Stimulated activated CD4-positive, alpha-beta T cell treated with anti-CD3 and anti-CD28 coated beads, Interleukin-12 subunit alpha, Interleukin-12 subunit beta, amount 100 ng/mL, for 4 hours (primary cell): ENCODE results near the gene CCSER1.
"Not testable (repeated sequence)": the region's sequence is repeated elsewhere in the genome, so short reads cannot be mapped to it uniquely, and the experiment has no call there.

ENCODE experiments used
- DNase-seq: peaks from one replicate; pipeline ENCODE4 v3.0.0-alpha.2; 2020

CCSER1 gene

GRCh38 chr4:91089178-91089577, 962.0 kb downstream of the CCSER1 start:
- DNase-seq = no peak

GRCh38 chr4:91092398-91092980, 965.3 kb downstream of the CCSER1 start:
- no peak for DNase-seq

GRCh38 chr4:91094220-91094619, 967.0 kb downstream of the CCSER1 start:
- not testable (repeated sequence) for DNase-seq

DNA sequence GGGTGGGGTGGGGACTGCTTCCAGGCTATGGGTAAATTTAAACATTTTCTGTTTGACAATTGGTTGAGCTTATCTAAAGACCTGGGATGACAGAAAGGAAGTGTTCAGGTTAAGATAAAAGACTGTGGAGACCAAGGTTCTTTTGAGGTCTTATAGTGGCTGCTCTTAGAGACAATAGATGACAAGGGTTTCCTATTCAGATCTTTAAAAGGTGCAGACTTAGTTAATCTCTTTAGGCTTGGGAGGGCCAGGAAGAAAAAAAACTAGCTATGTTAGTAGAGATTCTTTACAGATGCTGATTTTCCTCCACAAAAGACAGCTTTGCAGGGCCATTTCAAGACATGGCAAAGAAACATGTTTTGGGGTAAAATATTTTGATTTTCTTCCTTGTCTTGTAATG, 972.5 kb downstream of the CCSER1 start:
- no peak for DNase-seq

DNA sequence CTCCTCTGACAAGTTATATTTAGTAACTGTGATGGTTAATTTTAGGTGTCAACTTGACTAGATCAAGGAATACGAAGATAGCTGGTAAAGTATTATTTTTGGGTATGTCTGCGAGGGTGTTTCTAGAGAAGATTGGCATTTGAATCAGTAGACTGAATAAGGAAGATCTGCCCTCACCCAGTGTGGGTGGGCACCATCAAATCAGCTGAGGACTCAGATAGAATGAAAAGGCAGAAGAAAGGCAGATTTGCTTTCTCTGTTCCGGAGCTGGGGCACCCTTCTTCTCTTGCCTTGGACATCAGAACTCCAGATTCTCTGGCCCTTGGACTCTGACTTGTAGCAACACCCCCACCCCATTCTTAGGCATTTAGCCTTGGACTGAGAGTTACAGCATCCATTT, 981.6 kb downstream of the CCSER1 start:
- DNase-seq = no peak

DNA sequence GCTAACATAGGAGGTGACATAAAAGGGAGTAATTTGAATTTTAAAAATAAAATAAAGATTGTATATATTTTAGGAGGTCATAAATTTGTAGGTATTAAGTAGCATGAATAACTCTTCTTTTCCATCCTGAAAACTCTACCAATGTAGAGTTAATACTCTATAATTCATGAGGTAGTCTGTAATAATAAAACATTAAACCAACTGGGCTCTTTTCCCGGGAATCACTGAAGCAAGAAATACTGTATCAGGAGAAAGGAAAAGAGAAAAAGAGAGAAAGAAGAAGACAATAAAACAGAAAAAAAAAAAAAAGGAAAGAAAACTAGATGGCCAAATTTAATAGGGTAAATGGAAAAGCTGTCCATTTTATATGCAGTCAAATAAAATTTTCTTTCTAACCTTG, 984.4 kb downstream of the CCSER1 start:
- DNase-seq = no peak

DNA sequence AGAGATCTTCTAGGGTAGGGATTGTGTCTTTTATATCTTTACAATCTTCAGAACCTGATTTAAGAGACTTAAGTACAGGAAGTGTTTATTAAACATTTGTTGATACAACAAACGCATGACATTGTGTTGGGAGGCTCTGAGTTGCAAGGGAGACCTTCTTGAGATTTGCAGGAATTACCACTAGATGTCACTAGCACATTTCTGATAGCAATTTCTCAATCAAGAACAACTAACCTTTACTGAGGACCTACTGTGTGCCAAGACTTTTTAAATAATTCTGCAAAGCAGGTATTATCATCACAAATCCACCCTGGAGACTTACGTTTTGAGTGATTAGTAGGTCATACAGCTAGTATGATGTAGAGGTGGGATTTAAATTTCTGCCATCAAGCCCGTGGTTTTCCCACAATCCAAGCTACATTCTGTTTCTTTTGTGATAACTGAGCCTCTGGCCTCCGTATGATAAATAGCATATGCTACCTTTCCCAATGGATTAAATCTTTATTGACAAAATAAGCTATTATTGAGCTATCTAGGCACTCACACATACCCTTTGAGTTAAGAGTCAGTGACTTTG, 986.0 kb downstream of the CCSER1 start:
- no peak for DNase-seq

DNA sequence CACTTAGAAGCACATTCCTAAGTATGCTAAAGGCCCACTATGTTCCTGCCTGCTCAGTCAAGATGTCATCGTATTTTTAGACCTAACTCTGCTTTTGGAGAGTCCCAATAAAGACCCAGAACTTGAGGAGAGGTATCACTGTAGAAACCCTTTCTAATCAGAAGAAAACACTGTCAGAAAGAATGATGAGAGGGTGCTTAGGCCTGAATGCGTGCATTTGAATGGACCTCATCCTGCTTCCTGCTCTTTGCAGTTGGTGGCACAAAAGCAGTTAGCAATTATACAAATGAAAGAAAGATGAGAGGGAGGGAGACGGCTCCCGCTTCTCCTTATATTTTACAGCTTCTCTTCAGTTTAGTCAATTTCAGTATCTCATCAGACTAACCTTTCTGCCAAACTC, 987.2 kb downstream of the CCSER1 start:
- DNase-seq = no peak

GRCh38 chr4:91116861-91117260, 989.7 kb downstream of the CCSER1 start:
- DNase-seq = no peak

- DNase-seq = no peak
These were observed 991.4 kb downstream of the CCSER1 start for GRCh38 chr4:91118597-91118996.

DNA sequence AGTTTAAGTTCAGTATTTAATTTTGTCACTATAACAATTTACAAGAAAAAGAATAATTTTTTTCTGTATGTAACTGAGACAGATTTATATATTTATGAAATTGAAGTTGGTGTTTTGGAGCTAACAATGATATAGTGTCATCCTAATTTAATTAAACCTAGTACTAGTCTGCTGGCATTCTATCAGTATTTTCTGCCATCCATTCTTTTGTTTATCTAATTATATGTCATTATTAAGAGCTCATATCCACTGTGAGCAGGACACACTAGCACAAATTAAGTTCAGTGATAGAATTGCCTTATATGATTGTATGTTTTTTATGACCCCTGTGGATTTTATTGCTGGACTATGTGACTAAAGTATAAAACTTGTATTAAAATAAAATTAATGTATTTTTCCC, 996.5 kb downstream of the CCSER1 start:
- no peak for DNase-seq

- no peak for DNase-seq
These were observed 1000.0 kb downstream of the CCSER1 start for GRCh38 chr4:91127192-91127591.

- no peak for DNase-seq
These were observed 1000.6 kb downstream of the CCSER1 start for GRCh38 chr4:91127831-91128230.

GRCh38 chr4:91128519-91128918, 1001.3 kb downstream of the CCSER1 start:
- no peak for DNase-seq

DNA sequence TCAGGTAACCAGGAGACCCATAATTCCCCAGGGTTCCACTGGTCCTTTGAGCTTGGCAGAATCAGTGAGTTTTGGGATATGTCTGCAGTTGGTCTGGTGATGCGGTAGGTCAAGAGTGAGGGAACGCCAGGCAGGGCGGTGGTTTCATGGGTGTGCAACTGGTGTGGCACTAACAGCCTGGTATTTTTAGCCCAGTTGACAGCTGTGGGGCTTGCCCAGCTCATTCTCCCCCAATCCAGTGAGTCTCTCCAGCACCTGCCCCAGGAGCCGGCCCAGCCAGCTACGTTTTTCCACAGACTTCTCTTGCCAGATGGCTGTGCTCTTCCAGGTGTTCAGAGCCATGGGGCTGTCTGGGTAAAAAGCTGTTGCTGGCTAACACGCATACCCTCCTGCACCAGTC, 1019.9 kb downstream of the CCSER1 start:
- no peak for DNase-seq

GRCh38 chr4:91154041-91154440, 1026.8 kb downstream of the CCSER1 start:
- not testable (repeated sequence) for DNase-seq

- not testable (repeated sequence) for DNase-seq
These were observed 1040.9 kb downstream of the CCSER1 start for GRCh38 chr4:91167864-91168653.

GRCh38 chr4:91170768-91171167, 1043.6 kb downstream of the CCSER1 start:
- no peak for DNase-seq

- DNase-seq = no peak
These were observed 1044.0 kb downstream of the CCSER1 start for GRCh38 chr4:91171217-91171616.

- not testable (repeated sequence) for DNase-seq
These were observed 1057.9 kb downstream of the CCSER1 start for GRCh38 chr4:91185061-91185460.

DNA sequence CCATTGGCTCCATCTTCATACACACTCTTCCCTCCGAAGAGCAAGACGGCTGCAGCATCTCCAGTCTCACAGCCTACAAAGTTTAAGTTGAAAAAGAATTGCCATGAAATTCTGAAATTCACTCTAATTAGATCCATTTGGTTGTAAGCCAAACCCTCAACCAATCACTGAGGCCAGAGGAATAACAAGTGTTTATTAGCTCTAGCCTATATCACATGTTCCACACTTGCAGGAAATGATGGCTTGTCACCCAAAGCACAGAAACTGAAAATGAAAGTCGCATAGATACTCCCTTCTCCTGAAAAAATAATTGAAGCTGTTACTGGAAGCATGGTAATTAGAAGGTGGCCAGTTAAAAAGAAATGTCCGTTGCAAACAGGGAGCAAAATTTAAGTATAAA, 1071.8 kb downstream of the CCSER1 start:
- DNase-seq = no peak

GRCh38 chr4:91207535-91207934, 1080.3 kb downstream of the CCSER1 start:
- no peak for DNase-seq

- DNase-seq = no peak
These were observed 1085.0 kb downstream of the CCSER1 start for GRCh38 chr4:91212211-91212610.

DNA sequence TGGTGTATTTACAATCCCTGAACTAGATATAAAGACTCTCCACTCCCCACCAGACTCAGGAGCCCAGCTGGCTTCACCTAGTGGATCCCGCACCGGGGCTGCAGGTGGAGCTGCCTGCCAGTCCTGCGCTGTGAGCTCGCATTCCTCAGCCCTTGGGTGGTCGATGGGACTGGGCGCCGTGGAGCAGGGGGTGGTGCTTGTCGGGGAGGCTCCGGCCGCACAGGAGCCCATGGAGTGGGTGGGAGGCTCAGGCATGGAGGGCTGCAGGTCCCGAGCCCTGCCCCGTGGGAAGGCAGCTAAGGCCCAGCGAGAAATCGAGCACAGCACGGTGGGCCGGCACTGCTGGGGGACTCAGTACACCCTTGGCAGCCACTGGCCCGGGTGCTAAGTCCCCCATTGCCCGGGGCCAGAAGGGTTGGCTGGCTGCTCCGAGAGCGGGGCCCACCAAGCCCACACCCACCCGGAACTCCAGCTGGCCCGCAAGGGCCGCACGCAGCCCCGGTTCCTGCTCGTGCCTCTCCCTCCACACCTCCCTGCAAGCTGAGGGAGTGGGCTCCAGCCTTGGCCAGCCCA, 1090.7 kb downstream of the CCSER1 start:
- not testable (repeated sequence) for DNase-seq
